ENCODE measurements around the gene SLC33A1.

SLC33A1 gene

DNA sequence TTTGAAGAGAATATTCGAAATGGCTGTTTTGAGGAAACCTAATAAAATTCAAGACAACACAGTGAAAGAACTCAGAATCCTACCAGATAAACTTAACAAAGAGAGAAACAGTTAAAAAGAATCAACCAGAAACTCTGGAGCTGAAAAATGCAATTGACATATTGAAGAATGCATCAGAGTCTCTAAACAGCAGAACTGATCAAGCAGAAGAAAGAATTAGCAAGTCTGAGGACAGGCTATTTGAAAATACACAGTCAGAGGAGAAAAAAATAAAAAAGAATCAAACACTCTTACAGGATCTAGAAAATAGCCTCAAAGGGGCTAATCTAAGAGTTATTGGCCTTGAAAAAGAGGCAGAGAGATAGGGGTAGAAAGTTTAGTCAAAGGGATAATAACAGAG lies 61.7 kb downstream of the SLC33A1 start:
- no peak overlapping the region for H3K4me3 ChIP-seq (ENCODE audit: low read depth, low read length)

DNA sequence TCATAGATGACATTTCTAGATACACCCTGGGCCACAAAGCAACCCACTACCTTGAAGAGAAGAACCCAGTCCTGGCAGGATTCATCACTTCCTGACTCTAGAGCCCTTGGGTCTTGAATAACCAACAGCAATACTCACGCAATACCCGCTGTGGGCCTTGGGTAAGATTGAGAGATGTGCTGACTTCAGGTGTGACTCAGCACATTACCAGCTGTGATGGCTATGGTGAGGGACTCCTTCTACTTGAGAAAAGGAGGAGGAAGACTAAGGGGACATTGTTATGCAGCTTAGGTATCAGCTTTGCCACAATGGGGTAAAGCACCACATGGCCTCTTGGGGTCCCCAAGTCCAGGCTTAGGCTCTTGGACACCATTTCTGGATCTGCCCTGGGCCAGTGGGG lies 63.0 kb downstream of the SLC33A1 start:
- no peak overlapping the region for H3K4me3 ChIP-seq (ENCODE audit: low read depth, low read length)

DNA sequence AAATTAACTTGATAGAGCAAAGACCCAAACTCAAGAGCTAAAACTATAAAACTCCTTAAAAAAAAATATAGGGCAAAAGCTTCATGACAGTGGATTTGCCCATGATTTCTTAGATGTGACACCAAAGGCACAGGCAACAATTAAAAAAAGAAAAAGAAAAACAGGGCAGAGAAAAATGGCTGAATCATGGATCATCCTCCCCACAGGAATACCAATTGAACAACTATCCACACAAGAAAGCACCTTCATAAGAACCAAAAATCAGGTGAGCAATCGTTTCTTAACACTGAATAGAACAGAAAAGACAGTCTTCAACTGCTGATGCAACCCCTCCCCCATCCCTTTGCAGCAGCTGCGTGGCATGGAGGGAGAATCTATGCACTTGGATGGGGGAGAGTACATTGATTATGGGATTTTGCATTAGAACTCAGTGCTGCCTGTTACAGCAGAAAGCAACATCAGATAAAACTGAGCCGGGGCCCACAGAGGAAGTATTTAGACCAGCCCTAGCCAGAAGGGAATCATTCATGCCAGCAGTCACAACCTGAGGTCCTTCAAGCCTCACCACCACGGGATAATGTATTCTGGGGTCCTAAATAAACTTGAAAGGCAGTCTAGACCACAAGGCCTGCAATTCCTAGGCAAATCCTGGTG lies 63.8 kb downstream of the SLC33A1 start:
- no peak overlapping the region for H3K4me3 ChIP-seq (ENCODE audit: low read depth, low read length)

DNA sequence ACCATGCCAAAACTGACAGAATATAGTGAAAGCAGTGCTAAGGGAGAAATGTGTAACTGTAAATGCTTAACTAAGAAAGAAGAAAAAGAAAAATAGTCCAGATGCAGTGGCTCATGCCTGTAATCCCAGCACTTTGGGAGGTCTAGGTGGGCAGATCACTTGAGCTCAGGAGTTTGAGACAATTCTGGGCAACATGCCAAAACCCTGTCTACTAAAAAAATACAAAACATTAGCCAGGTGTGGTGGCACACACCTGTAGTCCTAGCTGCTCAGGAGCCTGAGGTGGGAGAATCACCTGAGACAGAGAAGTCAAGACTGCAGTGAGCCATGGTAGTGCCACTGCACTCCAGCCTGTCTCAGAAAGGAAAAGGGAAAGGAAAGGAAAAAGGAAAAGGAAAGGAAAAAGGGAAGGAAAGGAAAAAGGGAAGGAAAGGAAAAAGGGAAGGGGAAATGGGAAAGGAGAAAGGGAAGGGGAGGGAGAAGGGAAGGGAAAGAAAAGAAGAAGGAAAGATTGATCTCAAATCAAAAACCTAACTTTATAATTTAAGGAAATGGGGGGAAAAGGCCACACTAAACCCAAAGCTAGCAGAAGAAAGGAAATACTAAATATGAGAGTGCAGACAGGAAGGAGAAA lies 68.4 kb downstream of the SLC33A1 start:
- H3K4me3 ChIP-seq (ENCODE audit: low read depth, low read length): no peak overlapping the region

DNA sequence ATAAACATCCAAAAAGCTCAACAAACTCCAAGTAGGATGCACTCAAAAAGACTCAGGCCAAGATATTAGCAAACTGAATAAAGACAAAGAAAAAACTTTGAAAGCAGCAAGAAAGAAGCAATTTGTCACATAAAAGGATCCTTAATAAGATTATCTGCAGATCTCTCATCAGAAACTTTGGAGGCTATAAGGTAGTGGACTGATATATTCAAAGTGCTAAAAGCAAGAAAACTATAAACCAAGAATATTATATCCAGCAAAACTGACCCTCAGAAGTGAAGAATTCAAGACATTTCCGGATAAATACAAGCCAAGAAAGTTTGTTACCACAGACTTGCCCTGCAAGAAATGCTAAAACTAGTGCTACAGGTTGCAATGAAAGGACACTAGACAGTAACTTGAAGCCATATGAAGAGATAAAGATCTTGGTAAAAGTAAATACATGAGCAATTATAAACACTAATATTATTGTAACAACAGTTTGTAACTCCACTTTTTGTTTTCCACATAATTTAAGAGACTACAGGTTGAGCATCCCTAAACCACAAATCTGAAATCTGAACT lies 71.8 kb downstream of the SLC33A1 start:
- H3K4me3 ChIP-seq (ENCODE audit: low read depth, low read length): no peak overlapping the region

DNA sequence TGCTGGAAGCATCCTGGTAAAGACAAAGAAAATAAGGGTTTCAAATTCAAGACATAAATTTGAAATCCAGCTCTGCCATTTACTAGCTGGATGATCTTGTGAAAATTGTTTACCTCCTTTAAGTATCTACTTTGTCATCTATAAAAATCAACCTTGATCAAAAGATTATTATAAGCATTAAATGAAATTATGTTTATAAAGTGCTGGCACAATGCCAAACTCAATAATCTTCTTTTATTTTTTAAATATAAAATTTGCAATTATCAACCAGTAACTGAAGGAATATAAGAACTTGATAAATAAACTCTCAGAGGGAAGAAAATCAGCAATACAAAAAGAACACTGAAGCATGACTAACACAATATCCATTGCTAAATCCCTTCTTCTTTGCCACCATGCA lies 73.9 kb downstream of the SLC33A1 start:
- no peak overlapping the region for H3K4me3 ChIP-seq (ENCODE audit: low read depth, low read length)

DNA sequence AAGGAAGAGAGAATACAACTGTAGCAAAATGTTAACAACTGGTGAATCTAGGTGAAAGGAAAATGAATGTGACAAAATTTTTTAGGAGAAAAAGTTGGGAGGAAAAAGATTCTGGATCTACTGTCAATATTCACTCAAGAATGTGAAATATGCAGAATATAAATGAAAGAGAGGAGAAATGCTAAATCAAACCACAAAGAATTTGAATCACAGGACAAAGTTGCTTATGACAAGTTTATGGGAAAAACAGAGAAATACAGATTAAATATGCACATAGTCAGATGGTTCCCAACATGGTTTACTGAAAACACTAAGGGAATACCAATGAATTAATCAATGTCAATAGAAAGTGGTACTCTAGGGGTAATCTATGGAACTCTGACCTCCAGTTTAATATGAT lies 75.8 kb downstream of the SLC33A1 start:
- no peak overlapping the region for H3K4me3 ChIP-seq (ENCODE audit: low read depth, low read length)

DNA sequence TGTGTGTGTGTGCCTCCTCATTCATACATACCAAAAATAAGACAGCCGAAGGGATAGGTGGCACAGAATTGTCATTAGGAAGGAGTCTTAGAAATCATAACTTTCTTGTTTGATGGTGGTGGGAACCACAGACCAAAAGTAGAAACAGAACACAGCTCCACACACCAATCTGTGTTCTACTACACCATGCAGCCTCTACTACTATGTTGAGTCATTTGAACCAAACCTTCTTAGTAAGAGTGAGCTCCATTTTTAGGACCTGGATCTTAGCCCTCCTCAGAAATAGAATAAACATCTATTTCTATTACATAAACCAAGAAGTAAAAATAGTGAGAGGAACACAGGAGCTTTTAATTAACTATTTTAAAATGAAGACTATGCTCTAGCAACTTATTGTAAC lies 81.4 kb downstream of the SLC33A1 start:
- no peak overlapping the region for H3K4me3 ChIP-seq (ENCODE audit: low read depth, low read length)

DNA sequence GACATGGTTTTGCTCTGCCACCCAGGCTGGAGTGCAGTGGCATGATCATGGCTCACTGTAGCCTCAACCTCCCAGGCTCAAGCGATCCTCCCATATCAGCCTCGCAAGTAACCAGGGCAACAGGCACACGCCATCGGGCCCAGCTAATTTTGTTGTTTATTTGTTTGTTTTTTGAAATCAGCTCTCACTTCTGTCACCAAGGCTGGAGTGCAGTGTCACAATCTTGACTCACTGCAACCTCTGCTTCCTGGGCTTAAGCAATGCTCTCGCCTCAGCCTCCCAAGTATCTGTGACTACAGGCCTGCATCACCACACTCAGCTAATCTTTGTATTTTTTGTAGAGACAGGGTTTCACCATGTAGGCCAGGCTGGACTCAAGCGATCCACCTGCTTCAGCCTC lies 83.1 kb downstream of the SLC33A1 start:
- no peak overlapping the region for H3K4me3 ChIP-seq (ENCODE audit: low read depth, low read length)

Measured in iPS-11a (cell line).